ENCODE results near the gene FRMD3.

The FRMD3 gene

DNA sequence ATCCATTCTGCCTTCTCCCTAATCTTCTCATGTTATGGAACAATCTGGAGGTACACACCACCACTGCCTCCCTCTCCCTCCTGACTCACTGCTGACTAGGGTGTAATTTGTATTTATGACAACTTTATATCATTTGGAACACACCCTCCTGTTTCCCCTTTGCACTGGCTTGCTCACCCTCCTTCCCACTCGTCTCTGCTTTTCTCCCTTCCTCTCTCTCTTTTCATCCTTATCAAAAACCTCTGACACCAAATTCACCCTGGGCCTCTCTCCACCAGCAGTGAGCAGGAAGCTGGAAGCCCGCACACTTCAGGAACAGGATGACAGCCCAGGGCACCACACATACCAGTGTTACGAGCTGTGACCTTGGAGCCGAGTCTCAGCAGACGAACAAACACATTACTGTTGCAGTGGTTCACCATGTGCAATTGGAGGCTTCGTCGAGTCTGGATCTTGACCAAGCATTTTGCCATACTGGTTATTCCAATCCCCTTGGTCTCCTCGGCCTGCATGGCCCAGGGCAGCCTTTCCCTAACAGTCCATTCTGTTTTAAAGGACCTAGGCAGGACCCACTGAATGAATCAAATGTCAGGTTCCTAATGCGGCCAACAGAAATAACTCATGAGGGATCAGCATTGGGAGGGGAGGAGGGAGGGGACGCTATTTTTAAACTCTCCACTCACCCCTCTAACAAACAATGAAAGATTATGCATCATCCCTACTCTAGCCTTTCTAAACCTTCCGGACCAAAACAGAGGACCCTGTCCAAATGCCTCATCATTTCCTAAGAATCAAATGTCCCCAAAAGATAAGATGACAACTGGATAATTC is 271.3 kb downstream of the FRMD3 start:
- H3K27ac Mint-ChIP-seq = no peak overlapping the region
- DNase-seq (no peak), ATAC-seq (replicated peaks) (no peak)
- peaks cover 0 to 4% of the 10 kb centered on the region in 2 donors for H3K27me3 Mint-ChIP-seq
- H3K4me3 Mint-ChIP-seq = no peak overlapping the region
- H3K4me1 Mint-ChIP-seq = peaks cover 4 to 7% of the 10 kb centered on the region in 2 donors
- no peaks in the 10 kb centered on the region for H3K36me3 Mint-ChIP-seq
- no peaks in the 10 kb centered on the region for H3K9me3 Mint-ChIP-seq

DNA sequence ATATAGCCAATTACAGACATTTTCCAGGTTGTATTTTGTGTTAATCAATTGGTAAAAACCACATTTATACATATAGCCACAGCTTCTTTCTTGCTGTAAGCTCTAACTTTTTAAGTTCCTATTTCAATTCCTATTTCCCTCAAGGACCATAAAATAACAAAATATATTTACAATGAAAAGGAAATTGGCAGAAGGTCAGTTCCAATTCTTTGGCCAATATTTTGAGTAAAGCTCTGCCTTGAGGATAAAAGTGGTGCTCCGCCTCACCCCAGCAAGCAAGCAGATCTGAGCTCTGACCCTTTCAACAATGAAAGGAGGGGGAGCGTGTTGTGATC is 271.9 kb downstream of the FRMD3 start:
- Mint-ChIP-seq H3K36me3 (no peaks in the 10 kb centered on the region), H3K4me3 (no peak overlapping the region), H3K4me1 (peaks cover 4 to 7% of the 10 kb centered on the region in 2 donors), H3K27me3 (peaks cover 0 to 4% of the 10 kb centered on the region in 2 donors), H3K27ac (no peak overlapping the region), H3K9me3 (no peaks in the 10 kb centered on the region)
- DNase-seq (no peak), ATAC-seq (replicated peaks) (no peak)

DNA sequence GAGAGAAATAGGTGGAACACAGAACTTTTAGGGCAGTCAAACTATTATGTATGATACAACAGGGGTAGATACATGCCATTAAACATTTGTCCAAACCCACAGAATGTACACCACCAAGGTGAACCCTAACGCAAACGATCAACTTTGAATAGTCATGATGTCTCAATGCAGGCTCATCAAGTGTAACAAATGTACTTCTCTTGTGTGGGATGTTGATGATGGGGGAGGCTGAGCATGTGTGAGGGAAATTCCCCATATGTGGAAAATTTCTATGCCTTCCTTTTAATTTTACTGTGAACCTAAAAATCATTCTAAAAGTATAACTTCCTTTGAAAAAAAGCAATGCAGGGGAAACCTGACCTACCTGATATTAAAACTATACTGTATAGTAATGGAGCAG is 273.9 kb downstream of the FRMD3 start:
- H3K4me1 Mint-ChIP-seq = peaks cover 4 to 7% of the 10 kb centered on the region in 2 donors
- DNase-seq = no peak
- no peaks in the 10 kb centered on the region for H3K9me3 Mint-ChIP-seq
- H3K27ac Mint-ChIP-seq = no peak overlapping the region
- H3K36me3 Mint-ChIP-seq = no peaks in the 10 kb centered on the region
- H3K4me3 Mint-ChIP-seq = no peak overlapping the region
- H3K27me3 Mint-ChIP-seq = peaks cover 0 to 4% of the 10 kb centered on the region in 2 donors
- ATAC-seq (replicated peaks) = peak; percentile 19 to 63

DNA sequence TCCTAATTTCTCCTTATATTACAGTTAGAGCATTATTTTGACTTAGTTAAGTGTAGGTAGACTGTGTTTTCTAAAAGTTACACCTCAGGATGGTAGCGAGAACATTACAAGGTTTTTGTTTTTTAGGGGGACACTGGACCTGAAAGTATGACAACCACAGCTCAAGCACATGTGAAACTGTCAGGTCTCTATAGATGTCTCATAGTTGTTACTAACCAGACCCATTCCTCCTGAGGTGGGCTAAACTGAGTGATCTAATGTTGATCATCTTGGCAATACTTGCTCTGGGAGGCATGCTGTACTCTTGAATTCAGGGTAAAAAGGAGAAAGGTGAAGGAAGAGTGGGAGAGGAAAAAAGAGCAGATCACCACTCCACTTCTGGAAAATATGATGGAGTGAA is 278.6 kb downstream of the FRMD3 start:
- Mint-ChIP-seq H3K9me3 (peaks cover 0 to 10% of the 10 kb centered on the region in 2 donors), H3K36me3 (no peaks in the 10 kb centered on the region)

DNA sequence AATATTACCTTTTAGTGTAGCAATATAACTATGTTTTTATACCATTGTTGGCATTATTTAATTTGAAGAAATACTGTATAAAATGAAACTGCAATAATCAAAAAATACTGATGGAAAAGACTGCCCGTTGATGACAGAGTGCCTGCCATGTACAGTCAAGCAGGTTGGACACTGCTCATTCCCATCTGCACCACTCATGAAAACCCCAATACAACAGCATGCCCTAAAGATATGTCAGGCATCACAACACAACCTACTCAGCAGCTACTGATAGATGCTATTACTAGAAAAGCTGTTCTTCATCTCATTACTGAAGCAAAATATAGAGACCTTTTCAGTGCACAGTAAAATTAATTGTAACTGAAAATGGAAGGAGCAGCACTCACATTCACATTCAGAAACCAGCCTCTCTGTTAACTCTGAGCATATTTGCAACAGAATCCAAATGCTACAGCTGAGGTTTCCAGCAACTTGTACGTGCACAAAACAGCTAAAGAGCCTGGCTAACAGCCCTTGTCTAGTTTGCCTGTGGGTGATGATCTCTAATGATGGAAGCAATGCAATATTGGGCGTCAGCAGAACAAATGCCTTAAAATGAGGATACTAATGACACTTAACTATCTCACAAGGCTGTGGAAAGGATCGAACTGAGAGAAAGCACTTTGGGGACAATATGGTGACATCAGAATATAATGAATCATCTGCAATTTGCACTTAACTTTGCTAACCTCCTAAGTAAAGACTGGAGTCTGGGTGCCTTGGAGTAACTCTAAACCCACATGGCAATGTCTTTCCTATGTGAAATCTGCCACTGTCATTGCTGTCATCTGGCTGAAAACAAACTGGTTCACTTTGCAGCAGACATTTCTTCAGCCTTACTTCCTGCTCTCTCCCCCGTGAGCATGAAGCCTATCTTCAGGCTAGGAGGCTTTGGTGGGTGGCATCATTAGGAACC is 280.0 kb downstream of the FRMD3 start:
- Mint-ChIP-seq H3K4me3 (no peak overlapping the region), H3K9me3 (peaks cover 0 to 12% of the 10 kb centered on the region in 2 donors), H3K36me3 (peaks cover 0 to under 1% of the 10 kb centered on the region in 2 donors), H3K27ac (no peak overlapping the region), H3K27me3 (peaks cover 0 to 4% of the 10 kb centered on the region in 2 donors), H3K4me1 (no peaks in the 10 kb centered on the region)
- ATAC-seq (replicated peaks) (no peak), DNase-seq (no peak)

More for the DNA sequence above, 278.6 kb downstream of the FRMD3 start:
- H3K4me1 Mint-ChIP-seq = peaks cover 4 to 7% of the 10 kb centered on the region in 2 donors
- no peak for DNase-seq
- peaks cover 0 to 4% of the 10 kb centered on the region in 2 donors for H3K27me3 Mint-ChIP-seq
- no peak overlapping the region for H3K27ac Mint-ChIP-seq
- H3K4me3 Mint-ChIP-seq = no peak overlapping the region
- peak in 1 of 2 donors; percentile 68 for ATAC-seq (replicated peaks)

DNA sequence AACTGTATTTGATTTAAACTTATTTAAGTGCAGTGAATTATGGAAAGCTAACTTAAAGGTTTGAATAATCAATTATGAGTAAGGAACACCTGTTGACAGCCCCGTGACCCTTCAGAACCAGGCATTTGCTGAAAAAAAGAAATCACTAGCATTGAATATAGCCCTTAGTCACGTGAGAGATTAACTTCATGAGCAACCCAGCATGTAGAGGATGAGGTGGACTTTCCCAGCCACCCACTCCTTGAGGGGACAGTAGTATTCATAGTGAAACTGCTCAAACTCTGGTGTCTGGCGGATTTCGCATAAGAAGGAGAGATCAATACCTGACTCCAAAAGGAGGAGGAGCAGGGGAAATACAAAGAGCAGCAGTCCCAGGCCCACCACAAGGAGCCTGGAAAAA is 290.5 kb downstream of the FRMD3 start:
- Mint-ChIP-seq H3K4me3 (no peak overlapping the region), H3K36me3 (peaks cover 6 to 9% of the 10 kb centered on the region in 2 donors), H3K27ac (no peak overlapping the region), H3K9me3 (peaks cover 12 to 15% of the 10 kb centered on the region in 2 donors), H3K27me3 (peaks cover 0 to 6% of the 10 kb centered on the region in 2 donors), H3K4me1 (no peaks in the 10 kb centered on the region)
- DNase-seq = no peak
- peak in 1 of 2 donors; percentile 47 for ATAC-seq (replicated peaks)

DNA sequence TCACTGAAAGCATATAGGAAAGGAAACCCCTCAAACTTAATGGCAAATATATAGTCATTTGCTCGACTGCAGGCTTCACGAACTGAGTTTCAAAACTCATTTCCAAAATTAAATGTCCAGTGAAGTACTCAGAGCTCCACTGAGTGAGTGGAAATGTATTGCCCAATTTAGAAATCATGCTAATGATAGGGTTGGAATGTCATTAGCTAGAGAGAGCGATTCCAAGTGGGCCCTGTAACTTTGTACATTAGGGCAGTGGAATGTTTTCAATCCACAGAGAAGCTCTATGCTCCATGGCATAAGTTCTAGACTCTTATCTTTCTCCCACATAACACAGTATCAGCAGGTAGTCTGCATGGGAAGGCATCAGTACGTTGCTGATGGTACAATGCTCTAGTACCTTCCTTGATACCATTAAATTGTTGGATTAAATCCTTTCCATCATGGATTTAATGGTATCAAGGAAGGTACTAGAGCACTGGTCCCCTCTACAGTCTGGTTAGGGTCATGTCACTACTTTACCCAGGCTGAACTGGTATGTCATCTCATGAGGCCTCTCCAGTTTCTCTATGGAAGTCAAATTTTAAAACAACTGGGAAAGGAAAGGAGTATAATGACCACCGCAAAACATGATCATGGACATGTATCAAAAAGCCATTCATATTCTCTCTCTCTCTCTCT is 292.1 kb downstream of the FRMD3 start:
- no peak overlapping the region for H3K27ac Mint-ChIP-seq
- H3K36me3 Mint-ChIP-seq = peaks cover 0 to 4% of the 10 kb centered on the region in 2 donors
- H3K4me3 Mint-ChIP-seq = no peak overlapping the region
- H3K27me3 Mint-ChIP-seq = peaks cover 0 to 3% of the 10 kb centered on the region in 2 donors
- no peaks in the 10 kb centered on the region for H3K4me1 Mint-ChIP-seq
- no peak for ATAC-seq (replicated peaks)
- H3K9me3 Mint-ChIP-seq = peaks cover 0 to 4% of the 10 kb centered on the region in 2 donors
- DNase-seq = no peak

DNA sequence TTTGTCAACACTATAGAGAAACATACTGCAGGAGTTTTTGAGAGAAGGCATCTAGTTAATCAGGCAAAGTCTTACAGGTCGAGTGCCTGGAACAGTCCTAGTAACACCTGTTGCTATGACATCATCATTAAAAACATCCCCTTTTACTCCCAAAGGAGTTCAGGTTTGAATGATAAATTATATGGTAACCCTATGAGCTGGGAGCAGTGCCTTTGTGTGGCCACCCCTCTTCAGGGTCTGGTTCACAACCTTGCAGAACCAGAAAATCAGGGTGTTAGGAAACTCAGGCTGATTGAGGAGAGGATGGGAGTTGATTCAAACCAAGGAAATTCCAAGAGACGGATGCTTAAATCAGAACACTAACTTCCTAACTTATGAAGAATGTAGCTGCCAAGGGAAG is 296.1 kb downstream of the FRMD3 start:
- ATAC-seq (replicated peaks) (no peak), DNase-seq (no peak)
- H3K9me3 Mint-ChIP-seq = peaks cover 0 to 4% of the 10 kb centered on the region in 2 donors

DNA sequence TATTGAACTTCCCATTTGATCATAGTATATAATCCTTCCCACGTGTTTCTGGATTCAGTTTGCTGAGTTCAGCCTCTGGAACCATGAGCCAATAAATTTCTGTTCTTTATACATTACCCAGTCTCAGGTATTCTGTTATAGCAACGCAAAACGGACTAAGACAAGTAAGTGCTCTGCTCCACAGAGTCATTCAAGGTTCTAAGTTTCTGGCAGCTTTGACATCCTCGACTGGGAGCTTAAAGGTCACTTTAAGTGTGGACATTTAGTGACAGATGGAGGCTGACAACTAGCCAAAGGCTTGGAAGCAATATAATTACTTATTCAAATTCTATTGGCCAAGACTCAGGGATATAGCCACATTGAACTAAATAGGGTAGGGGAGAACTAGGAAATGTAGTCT is 297.5 kb downstream of the FRMD3 start:
- no peak for ATAC-seq (replicated peaks)
- Mint-ChIP-seq H3K4me3 (no peak overlapping the region), H3K27me3 (no peaks in the 10 kb centered on the region), H3K9me3 (peaks cover 0 to 4% of the 10 kb centered on the region in 2 donors), H3K4me1 (no peaks in the 10 kb centered on the region), H3K27ac (no peak overlapping the region), H3K36me3 (peaks cover 0 to 4% of the 10 kb centered on the region in 2 donors)
- no peak for DNase-seq

More for the DNA sequence above, 296.1 kb downstream of the FRMD3 start:
- Mint-ChIP-seq H3K36me3 (peaks cover 0 to 4% of the 10 kb centered on the region in 2 donors), H3K27me3 (no peaks in the 10 kb centered on the region), H3K27ac (no peak overlapping the region), H3K4me3 (no peak overlapping the region), H3K4me1 (no peaks in the 10 kb centered on the region)

DNA sequence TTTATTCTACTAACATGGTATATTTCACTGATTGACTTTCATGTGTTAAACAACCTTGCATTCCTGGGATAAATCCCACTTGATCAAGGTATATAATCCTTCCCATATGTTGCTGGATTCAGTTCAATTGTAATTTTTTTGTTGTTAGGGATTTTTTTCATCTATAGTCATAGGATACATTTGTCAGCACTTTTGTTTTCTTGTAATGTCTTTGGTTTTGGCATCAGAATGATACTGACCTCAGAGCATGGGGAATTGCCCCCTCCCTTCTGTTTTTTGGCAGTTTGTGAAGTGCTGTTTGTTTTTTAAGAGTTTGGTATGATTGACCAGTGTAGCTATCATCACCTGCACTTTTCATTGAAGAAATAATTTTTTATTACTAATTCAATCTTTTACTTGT is 298.5 kb downstream of the FRMD3 start:
- H3K27ac Mint-ChIP-seq = no peak overlapping the region
- no peak overlapping the region for H3K4me3 Mint-ChIP-seq
- DNase-seq = no peak
- no peaks in the 10 kb centered on the region for H3K27me3 Mint-ChIP-seq
- H3K36me3 Mint-ChIP-seq = peaks cover 0 to 4% of the 10 kb centered on the region in 2 donors
- no peak for ATAC-seq (replicated peaks)
- H3K4me1 Mint-ChIP-seq = no peaks in the 10 kb centered on the region
- H3K9me3 Mint-ChIP-seq = peaks cover 0 to 4% of the 10 kb centered on the region in 2 donors

DNA sequence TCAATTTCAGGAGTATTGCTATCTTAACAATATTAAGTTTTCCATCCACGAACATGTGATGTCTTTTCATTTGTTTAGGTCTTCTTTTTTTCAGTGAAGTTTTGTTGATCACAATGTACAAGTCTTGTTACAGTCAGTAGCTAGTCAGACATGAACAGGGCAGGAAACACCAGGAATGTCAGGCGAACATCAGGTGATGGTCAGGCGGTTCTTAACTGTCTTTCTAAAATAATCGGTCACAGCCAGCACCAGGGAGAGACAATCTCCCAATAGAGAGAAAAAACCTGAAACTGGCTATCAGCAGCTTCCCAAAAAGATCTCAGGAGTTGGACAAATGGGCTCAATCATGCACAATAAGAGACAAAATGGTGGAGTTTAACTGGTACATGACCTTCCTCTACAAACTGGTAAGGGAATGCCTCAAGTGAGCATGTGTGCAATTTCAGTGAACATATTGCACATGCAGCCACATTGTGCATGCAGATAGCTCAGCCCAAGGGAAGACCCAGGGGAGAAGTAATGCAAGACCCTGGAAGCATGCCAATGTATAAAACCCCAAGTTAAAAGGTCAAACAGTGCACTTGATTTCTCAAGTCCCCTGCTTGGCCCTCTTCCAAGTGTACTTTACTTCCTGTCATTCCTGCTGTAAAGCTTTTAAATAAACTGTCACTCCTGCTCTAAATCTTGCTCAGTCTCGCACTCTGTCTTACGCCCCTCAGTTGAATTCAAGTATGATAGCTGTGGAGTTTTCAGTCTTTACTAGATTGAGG is 299.1 kb downstream of the FRMD3 start:
- Mint-ChIP-seq H3K4me3 (no peak overlapping the region), H3K27me3 (no peaks in the 10 kb centered on the region), H3K27ac (no peak overlapping the region), H3K9me3 (peaks cover 0 to 4% of the 10 kb centered on the region in 2 donors), H3K4me1 (no peaks in the 10 kb centered on the region), H3K36me3 (peaks cover 0 to 4% of the 10 kb centered on the region in 2 donors)
- no peak for DNase-seq
- no peak for ATAC-seq (replicated peaks)

DNA sequence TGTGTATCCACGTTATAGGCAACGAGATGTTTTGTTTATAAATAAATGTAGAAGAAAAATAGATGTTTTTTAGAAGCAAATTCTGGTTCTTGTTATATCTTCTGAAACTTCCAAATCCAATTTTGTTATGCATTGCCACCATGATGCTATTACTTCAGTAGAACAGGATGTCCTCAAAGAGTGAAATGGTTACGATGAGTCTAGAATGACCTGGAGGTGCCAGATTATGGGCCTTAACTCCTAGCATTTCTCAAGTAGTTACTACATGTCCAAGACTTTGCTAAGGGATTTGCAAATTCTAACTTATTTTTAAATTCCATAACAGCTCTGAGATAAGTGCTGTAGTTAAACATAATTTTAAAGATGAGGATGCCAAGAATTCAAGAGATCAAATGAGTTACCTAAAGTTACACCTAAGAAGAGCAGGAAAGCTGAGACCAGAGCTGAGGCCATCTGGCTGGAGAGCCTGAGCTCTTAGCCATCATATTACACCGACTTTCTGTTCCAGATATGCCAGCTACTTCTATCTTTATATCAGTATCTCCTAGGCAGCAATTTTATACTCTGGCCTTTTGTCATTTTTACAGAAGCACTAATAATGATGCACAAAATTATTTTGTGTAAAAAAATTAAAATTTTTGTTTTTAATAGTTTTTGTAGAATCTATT is 302.0 kb downstream of the FRMD3 start:
- Mint-ChIP-seq H3K27ac (no peak overlapping the region), H3K27me3 (peaks cover 0 to 5% of the 10 kb centered on the region in 2 donors), H3K36me3 (no peaks in the 10 kb centered on the region), H3K4me3 (no peak overlapping the region), H3K9me3 (no peaks in the 10 kb centered on the region), H3K4me1 (no peaks in the 10 kb centered on the region)
- no peak for ATAC-seq (replicated peaks)
- no peak for DNase-seq

DNA sequence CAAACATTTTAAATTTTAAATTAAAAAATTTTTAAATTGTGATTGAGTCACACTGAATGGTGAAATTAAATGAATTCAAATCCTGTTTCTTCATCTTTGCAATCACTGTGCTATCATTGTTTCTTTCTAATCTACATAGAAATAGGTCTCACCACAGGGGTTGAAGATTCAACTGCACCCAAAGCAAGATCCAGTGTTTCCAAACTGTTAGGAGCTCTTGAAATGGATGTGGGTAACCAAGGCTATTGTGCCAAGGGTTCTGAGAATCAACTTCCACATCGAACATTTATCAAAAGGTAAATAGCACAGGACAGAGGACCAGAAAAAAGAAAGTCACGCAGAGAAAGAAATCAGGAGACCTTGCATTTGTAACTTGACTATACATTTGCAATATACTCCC is 302.7 kb downstream of the FRMD3 start:
- Mint-ChIP-seq H3K27ac (no peak overlapping the region), H3K36me3 (no peaks in the 10 kb centered on the region), H3K4me1 (no peaks in the 10 kb centered on the region), H3K4me3 (no peak overlapping the region), H3K27me3 (peaks cover 0 to 5% of the 10 kb centered on the region in 2 donors), H3K9me3 (no peaks in the 10 kb centered on the region)
- ATAC-seq (replicated peaks) = no peak
- no peak for DNase-seq

Measured in stimulated activated naive B cell treated with anti-CD40 and anti-IgM and Interleukin-4, amounts not matched to agents 10 μg/mL and 1 μg/mL and 100 μg/mL, for 72 hours (primary cell).